ENCODE results near the gene KHNYN.

The KHNYN gene

GRCh38 chr14:24431569-24432258 lies 2.0 kb downstream of the KHNYN start:
- peak; percentile 37; the same call in 1 of the 2 replicates for TF ChIP-seq NFIC (IDR thresholded peaks at IDR 0.05)
- TF ChIP-seq RAD21 (IDR thresholded peaks at IDR 0.05; ENCODE audit: low read depth): peak; percentile 96
- no peak for TF ChIP-seq REST (IDR thresholded peaks at IDR 0.05; ENCODE audit: low read depth)

- no peak for TF ChIP-seq FOXM1 (IDR thresholded peaks at IDR 0.05; ENCODE audit: borderline replicate concordance, low read depth)
- TF ChIP-seq TEAD4 (IDR thresholded peaks at IDR 0.05): no peak
Observed at GRCh38 chr14:24432259-24433131, 2.7 kb downstream of the KHNYN start.

- TF ChIP-seq CREB1 (IDR thresholded peaks at IDR 0.05; ENCODE audit: low read depth) (no peak), NFIC (IDR thresholded peaks at IDR 0.05) (no peak), EGR1 (IDR thresholded peaks at IDR 0.05) (no peak), YY1 (IDR thresholded peaks at IDR 0.05; ENCODE audit: low read depth) (no peak), TEAD4 (IDR thresholded peaks at IDR 0.05) (no peak), ZBTB7A (IDR thresholded peaks at IDR 0.05; ENCODE audit: low read depth) (no peak), TCF12 (IDR thresholded peaks at IDR 0.05; ENCODE audit: low read depth) (no peak), FOXM1 (IDR thresholded peaks at IDR 0.05; ENCODE audit: borderline replicate concordance, low read depth) (no peak), USF1 (IDR thresholded peaks at IDR 0.05) (no peak), TAF1 (IDR thresholded peaks at IDR 0.05; ENCODE audit: low read depth) (no peak)
Observed at GRCh38 chr14:24434036-24434435, 4.3 kb downstream of the KHNYN start.

GRCh38 chr14:24434676-24435075 lies 4.9 kb downstream of the KHNYN start:
- no peak for TF ChIP-seq YY1 (IDR thresholded peaks at IDR 0.05; ENCODE audit: low read depth)
- no peak for TF ChIP-seq REST (IDR thresholded peaks at IDR 0.05; ENCODE audit: low read depth)
- no peak for TF ChIP-seq TEAD4 (IDR thresholded peaks at IDR 0.05)
- no peak for TF ChIP-seq NFIC (IDR thresholded peaks at IDR 0.05)
- TF ChIP-seq ZBTB7A (IDR thresholded peaks at IDR 0.05; ENCODE audit: low read depth): no peak
- TF ChIP-seq EP300 (IDR thresholded peaks at IDR 0.05; ENCODE audit: borderline replicate concordance): no peak
- TF ChIP-seq CREB1 (IDR thresholded peaks at IDR 0.05; ENCODE audit: low read depth): no peak
- TF ChIP-seq CEBPB (IDR thresholded peaks at IDR 0.05): no peak
- no peak for TF ChIP-seq MAX (IDR thresholded peaks at IDR 0.05)

- TF ChIP-seq ZBTB7A (IDR thresholded peaks at IDR 0.05; ENCODE audit: low read depth) (no peak), TCF12 (IDR thresholded peaks at IDR 0.05; ENCODE audit: low read depth) (no peak), CEBPB (IDR thresholded peaks at IDR 0.05) (no peak), MAX (IDR thresholded peaks at IDR 0.05) (no peak), NFIC (IDR thresholded peaks at IDR 0.05) (no peak), CREB1 (IDR thresholded peaks at IDR 0.05; ENCODE audit: low read depth) (no peak), EP300 (IDR thresholded peaks at IDR 0.05; ENCODE audit: borderline replicate concordance) (no peak), REST (IDR thresholded peaks at IDR 0.05; ENCODE audit: low read depth) (no peak), YY1 (IDR thresholded peaks at IDR 0.05; ENCODE audit: low read depth) (no peak), FOXM1 (IDR thresholded peaks at IDR 0.05; ENCODE audit: borderline replicate concordance, low read depth) (no peak), EGR1 (IDR thresholded peaks at IDR 0.05) (no peak), USF1 (IDR thresholded peaks at IDR 0.05) (no peak)
Observed at GRCh38 chr14:24435192-24435810, 5.5 kb downstream of the KHNYN start.

All from Ishikawa (cell line).